ENCODE results near the gene TMPRSS4. TPM values are rescaled to one million over a fixed set of nuclear protein-coding genes. Genes with fewer than 3 reads are reported as not detected.

TMPRSS4 gene
- total RNA-seq, 1 experiment from 2014 or later: 1.5 TPM

DNA sequence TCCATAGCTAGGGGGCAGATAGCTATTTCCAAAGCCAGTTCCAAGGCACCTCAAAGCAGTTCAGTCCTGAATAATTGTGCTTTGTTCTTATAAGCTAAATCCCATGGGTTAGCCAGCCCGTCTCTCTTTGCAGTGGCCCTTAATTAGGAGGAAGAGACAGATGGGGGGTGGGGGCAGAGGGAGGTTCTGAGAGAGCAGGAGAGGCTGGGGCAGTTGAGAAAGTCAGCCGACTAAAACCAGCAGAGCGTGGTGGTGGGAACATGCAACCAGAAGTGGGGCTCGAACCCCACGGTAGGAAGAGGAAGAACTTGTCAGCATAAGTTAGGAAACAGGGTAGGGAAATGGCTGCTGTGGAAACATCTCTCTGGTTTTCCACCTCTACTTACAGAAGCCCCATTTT is 86.6 kb downstream of the TMPRSS4 start:
- peaks cover 75% of the 10 kb centered on the region for H3K27me3 ChIP-seq (ENCODE audit: low read length)
- intact Hi-C loops (cut with micrococcal nuclease): no loop called here
- H3K9ac ChIP-seq (ENCODE audit: low read length): no peak overlapping the region
- no peak overlapping the region for H3K4me2 ChIP-seq (ENCODE audit: low read length)
- POLR2A ChIA-PET (ENCODE audit: unreplicated experiment): no interaction called here
- H3K36me3 ChIP-seq (ENCODE audit: low read depth, low read length): no peaks in the 10 kb centered on the region
- no peaks in the 10 kb centered on the region for H3K4me1 ChIP-seq (ENCODE audit: insufficient read depth, low read length)
- CTCF ChIA-PET: no interaction called here
- no peak overlapping the region for H2AFZ ChIP-seq (ENCODE audit: low read length)
- DNase-seq (no peak), ATAC-seq (no peak)
- no peaks in the 10 kb centered on the region for H3K9me2 ChIP-seq (replicated peaks; ENCODE audit: low read length)
- H4K20me1 ChIP-seq (ENCODE audit: low read length): no peaks in the 10 kb centered on the region
- no peak overlapping the region for H3K27ac ChIP-seq (ENCODE audit: low read length)
- no peak overlapping the region for H3K4me3 ChIP-seq (ENCODE audit: low read length)
- BruUV-seq (replicated peaks): no TSS peak
- H3K9me3 ChIP-seq (ENCODE audit: low read length): no peaks in the 10 kb centered on the region
- H3F3A ChIP-seq (ENCODE audit: low read length, unreplicated experiment): no peaks in the 10 kb centered on the region
- TF ChIP-seq EZH2 (IDR thresholded peaks at IDR 0.05; ENCODE audit: low read length, unreplicated experiment): no peak
- TF ChIP-seq EZH2phosphoT487 (IDR thresholded peaks at IDR 0.05; ENCODE audit: borderline replicate concordance, low read length): no peak
- TF ChIP-seq, protein P1, sequence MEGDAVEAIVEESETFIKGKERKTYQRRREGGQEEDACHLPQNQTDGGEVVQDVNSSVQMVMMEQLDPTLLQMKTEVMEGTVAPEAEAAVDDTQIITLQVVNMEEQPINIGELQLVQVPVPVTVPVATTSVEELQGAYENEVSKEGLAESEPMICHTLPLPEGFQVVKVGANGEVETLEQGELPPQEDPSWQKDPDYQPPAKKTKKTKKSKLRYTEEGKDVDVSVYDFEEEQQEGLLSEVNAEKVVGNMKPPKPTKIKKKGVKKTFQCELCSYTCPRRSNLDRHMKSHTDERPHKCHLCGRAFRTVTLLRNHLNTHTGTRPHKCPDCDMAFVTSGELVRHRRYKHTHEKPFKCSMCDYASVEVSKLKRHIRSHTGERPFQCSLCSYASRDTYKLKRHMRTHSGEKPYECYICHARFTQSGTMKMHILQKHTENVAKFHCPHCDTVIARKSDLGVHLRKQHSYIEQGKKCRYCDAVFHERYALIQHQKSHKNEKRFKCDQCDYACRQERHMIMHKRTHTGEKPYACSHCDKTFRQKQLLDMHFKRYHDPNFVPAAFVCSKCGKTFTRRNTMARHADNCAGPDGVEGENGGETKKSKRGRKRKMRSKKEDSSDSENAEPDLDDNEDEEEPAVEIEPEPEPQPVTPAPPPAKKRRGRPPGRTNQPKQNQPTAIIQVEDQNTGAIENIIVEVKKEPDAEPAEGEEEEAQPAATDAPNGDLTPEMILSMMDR (conservative IDR thresholded peaks at IDR 0.05; ENCODE audit: low read depth, low read length): no peak
- no peaks in the 10 kb centered on the region for H3K79me2 ChIP-seq (ENCODE audit: low read length)

DNA sequence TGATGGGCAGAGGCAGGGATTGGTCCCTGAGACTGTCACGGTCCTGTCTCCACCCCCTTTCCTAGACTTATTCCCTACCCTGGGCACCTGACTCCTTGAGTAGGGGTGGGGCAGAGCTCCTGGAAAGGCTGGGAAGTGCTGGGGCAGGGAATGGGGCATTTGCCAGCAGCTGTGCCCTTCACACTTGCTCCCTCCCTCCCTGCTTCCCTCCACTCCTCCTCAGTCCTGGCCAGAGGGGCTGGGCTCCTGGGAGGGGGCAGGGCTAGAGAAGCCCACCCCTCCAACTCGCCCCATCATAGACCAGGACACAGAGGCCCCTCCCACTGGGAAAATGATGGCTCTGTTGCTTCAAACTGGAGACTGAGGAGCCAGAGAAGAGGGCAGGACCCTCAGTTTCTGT is 88.0 kb downstream of the TMPRSS4 start:
- no peaks in the 10 kb centered on the region for H3K9me3 ChIP-seq (ENCODE audit: low read length)
- peaks cover 75% of the 10 kb centered on the region for H3K27me3 ChIP-seq (ENCODE audit: low read length)
- no peaks in the 10 kb centered on the region for H4K20me1 ChIP-seq (ENCODE audit: low read length)
- no peak overlapping the region for H3K9ac ChIP-seq (ENCODE audit: low read length)
- no peak overlapping the region for H2AFZ ChIP-seq (ENCODE audit: low read length)
- H3F3A ChIP-seq (ENCODE audit: low read length, unreplicated experiment): no peaks in the 10 kb centered on the region
- H3K79me2 ChIP-seq (ENCODE audit: low read length): no peaks in the 10 kb centered on the region
- no peak for DNase-seq
- no peak for ATAC-seq
- no TSS peak for BruUV-seq (replicated peaks)
- TF ChIP-seq, protein P1 (conservative IDR thresholded peaks at IDR 0.05; ENCODE audit: low read depth, low read length): no peak
- TF ChIP-seq EZH2phosphoT487 (IDR thresholded peaks at IDR 0.05; ENCODE audit: borderline replicate concordance, low read length): no peak
- TF ChIP-seq EZH2 (IDR thresholded peaks at IDR 0.05; ENCODE audit: low read length, unreplicated experiment): no peak
- ChIA-PET POLR2A (ENCODE audit: unreplicated experiment) (no interaction called here), CTCF (no interaction called here)
- H3K27ac ChIP-seq (ENCODE audit: low read length): no peak overlapping the region
- no peaks in the 10 kb centered on the region for H3K36me3 ChIP-seq (ENCODE audit: low read depth, low read length)
- intact Hi-C loops (cut with micrococcal nuclease): no loop called here
- no peak overlapping the region for H3K4me2 ChIP-seq (ENCODE audit: low read length)
- no peaks in the 10 kb centered on the region for H3K4me1 ChIP-seq (ENCODE audit: insufficient read depth, low read length)
- no peak overlapping the region for H3K4me3 ChIP-seq (ENCODE audit: low read length)
- H3K9me2 ChIP-seq (replicated peaks; ENCODE audit: low read length): no peaks in the 10 kb centered on the region

DNA sequence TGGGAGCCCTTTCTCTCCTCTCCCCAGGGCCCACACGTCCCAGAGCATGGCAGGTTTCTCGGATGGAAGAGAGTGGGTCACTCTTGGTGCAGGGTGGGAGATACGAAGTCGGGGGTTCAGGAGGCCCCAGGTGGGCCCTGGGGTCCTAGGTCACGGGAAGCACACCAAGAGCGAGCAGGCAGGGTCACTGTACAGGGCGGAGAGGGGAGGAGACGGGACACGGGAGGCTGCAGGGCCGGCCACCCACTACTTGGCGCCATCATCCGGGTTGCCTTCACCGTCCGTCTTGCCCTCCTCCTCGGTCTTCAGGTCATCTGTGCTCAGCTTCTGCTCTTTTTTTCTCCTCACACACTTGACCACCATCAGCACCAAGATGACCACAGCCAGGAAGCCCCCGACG is 89.8 kb downstream of the TMPRSS4 start:
- Histone ChIP-seq H3K4me2 (ENCODE audit: low read length) (no peak overlapping the region), H3K4me1 (ENCODE audit: insufficient read depth, low read length) (no peaks in the 10 kb centered on the region), H3K27ac (ENCODE audit: low read length) (no peak overlapping the region), H3K36me3 (ENCODE audit: low read depth, low read length) (no peaks in the 10 kb centered on the region), H3F3A (ENCODE audit: low read length, unreplicated experiment) (no peaks in the 10 kb centered on the region), H3K9ac (ENCODE audit: low read length) (no peak overlapping the region), H3K9me3 (ENCODE audit: low read length) (no peaks in the 10 kb centered on the region), H3K4me3 (ENCODE audit: low read length) (no peak overlapping the region), H2AFZ (ENCODE audit: low read length) (no peak overlapping the region), H3K27me3 (ENCODE audit: low read length) (peaks cover 65% of the 10 kb centered on the region), H3K9me2 (replicated peaks; ENCODE audit: low read length) (no peaks in the 10 kb centered on the region), H3K79me2 (ENCODE audit: low read length) (no peaks in the 10 kb centered on the region), H4K20me1 (ENCODE audit: low read length) (no peaks in the 10 kb centered on the region)
- intact Hi-C loops (cut with micrococcal nuclease): no loop called here
- BruUV-seq (replicated peaks): no TSS peak
- ChIA-PET CTCF (no interaction called here), POLR2A (ENCODE audit: unreplicated experiment) (no interaction called here)
- ATAC-seq (no peak), DNase-seq (no peak)
- TF ChIP-seq, protein P1 (conservative IDR thresholded peaks at IDR 0.05; ENCODE audit: low read depth, low read length): no peak
- TF ChIP-seq EZH2 (IDR thresholded peaks at IDR 0.05; ENCODE audit: low read length, unreplicated experiment) (no peak), EZH2phosphoT487 (IDR thresholded peaks at IDR 0.05; ENCODE audit: borderline replicate concordance, low read length) (no peak)

Measured in PC-3 (cell line).